ENCODE data around the gene GATAD2B.
"Not testable (repeated sequence)": the region's sequence is repeated elsewhere in the genome, so short reads cannot be mapped to it uniquely, and the experiment has no call there.

The GATAD2B gene

GRCh38 chr1:153783233-153784190 lies 139.3 kb downstream of the GATAD2B start:
- no peaks in the 10 kb centered on the region for H3K9me3 ChIP-seq (ENCODE audit: low read length)
- H3K4me1 ChIP-seq (ENCODE audit: insufficient read depth, low read length) = peaks cover 14% of the 10 kb centered on the region
- peak overlapping the region; percentile 59 for H3K4me3 ChIP-seq (ENCODE audit: low read length)
- peaks cover 4% of the 10 kb centered on the region for H3K36me3 ChIP-seq (ENCODE audit: insufficient read depth, low read length)
- peak overlapping the region; percentile 13 for H2AFZ ChIP-seq (ENCODE audit: low read depth, low read length)
- no peaks in the 10 kb centered on the region for H3K27me3 ChIP-seq (ENCODE audit: insufficient read depth, low read length)

GRCh38 chr1:153782648-153783047 lies 140.1 kb downstream of the GATAD2B start:
- not testable (repeated sequence) for H3K27me3 ChIP-seq (ENCODE audit: insufficient read depth, low read length); H2AFZ ChIP-seq (ENCODE audit: low read depth, low read length); H3K9me3 ChIP-seq (ENCODE audit: low read length)
- H3K4me3 ChIP-seq (ENCODE audit: low read length) = peak overlapping the region; percentile 59
- peaks cover 11% of the 10 kb centered on the region for H3K36me3 ChIP-seq (ENCODE audit: insufficient read depth, low read length)
- peaks cover 14% of the 10 kb centered on the region for H3K4me1 ChIP-seq (ENCODE audit: insufficient read depth, low read length)

GRCh38 chr1:153780551-153780950 lies 142.2 kb downstream of the GATAD2B start:
- H3K4me1 ChIP-seq (ENCODE audit: insufficient read depth, low read length) = peaks cover 13% of the 10 kb centered on the region

DNA sequence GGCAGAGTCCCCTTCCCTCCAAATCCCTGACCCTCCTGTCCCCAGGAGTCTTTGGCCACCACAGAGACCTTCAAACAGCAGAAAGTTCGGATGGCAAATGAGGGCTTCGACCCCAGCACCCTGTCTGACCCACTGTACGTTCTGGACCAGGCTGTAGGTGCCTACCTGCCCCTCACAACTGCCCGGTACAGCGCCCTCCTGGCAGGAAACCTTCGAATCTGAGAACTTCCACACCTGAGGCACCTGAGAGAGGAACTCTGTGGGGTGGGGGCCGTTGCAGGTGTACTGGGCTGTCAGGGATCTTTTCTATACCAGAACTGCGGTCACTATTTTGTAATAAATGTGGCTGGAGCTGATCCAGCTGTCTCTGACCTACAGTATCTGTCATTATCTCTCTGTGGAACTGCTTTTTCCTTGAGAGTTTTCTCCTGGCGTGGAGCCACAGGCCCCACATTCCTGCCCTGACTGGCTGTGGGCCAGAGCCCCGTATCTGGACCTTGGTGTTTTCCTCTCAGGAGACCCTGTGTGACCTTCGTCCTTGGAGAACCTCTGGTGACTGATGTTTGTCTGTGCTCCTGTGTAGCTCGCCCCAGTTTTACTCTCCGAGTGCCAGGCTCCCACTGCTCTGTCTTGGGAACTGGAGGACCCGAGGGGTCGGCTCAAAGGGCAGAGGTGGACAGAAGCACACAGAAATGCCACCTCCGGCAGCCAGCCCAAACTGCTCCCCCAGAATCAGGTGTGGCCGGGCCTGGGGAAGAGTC lies 142.8 kb downstream of the GATAD2B start:
- Histone ChIP-seq H2AFZ (ENCODE audit: low read depth, low read length) (no peak overlapping the region), H3K27me3 (ENCODE audit: insufficient read depth, low read length) (no peaks in the 10 kb centered on the region), H3K4me1 (ENCODE audit: insufficient read depth, low read length) (peaks cover 7% of the 10 kb centered on the region), H3K4me3 (ENCODE audit: low read length) (no peak overlapping the region), H3K9me3 (ENCODE audit: low read length) (no peaks in the 10 kb centered on the region), H3K36me3 (ENCODE audit: insufficient read depth, low read length) (peaks cover 18% of the 10 kb centered on the region)

More at GRCh38 chr1:153780551-153780950, 142.2 kb downstream of the GATAD2B start:
- Histone ChIP-seq H3K9me3 (ENCODE audit: low read length) (no peaks in the 10 kb centered on the region), H3K36me3 (ENCODE audit: insufficient read depth, low read length) (peaks cover 18% of the 10 kb centered on the region), H2AFZ (ENCODE audit: low read depth, low read length) (no peak overlapping the region), H3K4me3 (ENCODE audit: low read length) (no peak overlapping the region), H3K27me3 (ENCODE audit: insufficient read depth, low read length) (no peaks in the 10 kb centered on the region)

DNA sequence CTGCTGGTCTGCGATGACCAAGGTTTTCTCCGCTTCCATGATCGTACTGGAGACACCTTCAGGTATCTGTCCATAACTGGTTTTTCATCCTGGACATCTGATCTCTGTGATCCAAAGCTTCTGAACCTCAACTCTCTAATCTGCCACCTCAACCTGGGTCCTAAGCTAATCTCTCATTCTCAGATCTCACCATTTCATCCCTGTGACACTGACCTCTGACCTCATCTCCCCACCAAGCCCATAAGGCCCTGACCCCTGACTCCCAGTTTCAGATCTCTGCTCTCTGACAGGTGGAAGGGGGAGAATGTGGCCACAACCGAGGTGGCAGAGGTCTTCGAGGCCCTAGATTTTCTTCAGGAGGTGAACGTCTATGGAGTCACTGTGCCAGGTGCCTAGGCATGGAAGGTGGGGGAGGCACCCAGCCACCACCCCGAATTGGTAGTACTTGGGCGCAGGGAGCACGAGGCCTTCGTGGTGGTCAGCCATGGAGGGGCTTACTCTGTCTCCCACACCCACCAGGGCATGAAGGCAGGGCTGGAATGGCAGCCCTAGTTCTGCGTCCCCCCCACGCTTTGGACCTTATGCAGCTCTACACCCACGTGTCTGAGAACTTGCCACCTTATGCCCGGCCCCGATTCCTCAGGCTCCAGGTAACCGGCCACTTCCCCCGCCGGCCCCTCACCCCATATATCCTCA lies 143.8 kb downstream of the GATAD2B start:
- H3K4me1 ChIP-seq (ENCODE audit: insufficient read depth, low read length) = peaks cover 6% of the 10 kb centered on the region
- H3K27me3 ChIP-seq (ENCODE audit: insufficient read depth, low read length) = no peaks in the 10 kb centered on the region
- no peaks in the 10 kb centered on the region for H3K9me3 ChIP-seq (ENCODE audit: low read length)
- H3K36me3 ChIP-seq (ENCODE audit: insufficient read depth, low read length) = peaks cover 24% of the 10 kb centered on the region
- H2AFZ ChIP-seq (ENCODE audit: low read depth, low read length) = no peak overlapping the region
- no peak overlapping the region for H3K4me3 ChIP-seq (ENCODE audit: low read length)

GRCh38 chr1:153778051-153778823 lies 144.5 kb downstream of the GATAD2B start:
- no peak overlapping the region for H3K4me3 ChIP-seq (ENCODE audit: low read length)
- H3K27me3 ChIP-seq (ENCODE audit: insufficient read depth, low read length) = no peaks in the 10 kb centered on the region
- H3K9me3 ChIP-seq (ENCODE audit: low read length) = no peaks in the 10 kb centered on the region
- no peak overlapping the region for H2AFZ ChIP-seq (ENCODE audit: low read depth, low read length)
- peaks cover 31% of the 10 kb centered on the region for H3K36me3 ChIP-seq (ENCODE audit: insufficient read depth, low read length)
- H3K4me1 ChIP-seq (ENCODE audit: insufficient read depth, low read length) = peaks cover 3% of the 10 kb centered on the region

- Histone ChIP-seq H3K4me3 (ENCODE audit: low read length) (no peak overlapping the region), H3K27me3 (ENCODE audit: insufficient read depth, low read length) (no peaks in the 10 kb centered on the region), H3K9me3 (ENCODE audit: low read length) (no peaks in the 10 kb centered on the region), H3K4me1 (ENCODE audit: insufficient read depth, low read length) (no peaks in the 10 kb centered on the region), H2AFZ (ENCODE audit: low read depth, low read length) (no peak overlapping the region), H3K36me3 (ENCODE audit: insufficient read depth, low read length) (peaks cover 37% of the 10 kb centered on the region)
These were observed 145.1 kb downstream of the GATAD2B start for GRCh38 chr1:153777648-153778047.

- Histone ChIP-seq H3K4me1 (ENCODE audit: insufficient read depth, low read length) (no peaks in the 10 kb centered on the region), H3K4me3 (ENCODE audit: low read length) (no peak overlapping the region), H3K27me3 (ENCODE audit: insufficient read depth, low read length) (no peaks in the 10 kb centered on the region), H3K36me3 (ENCODE audit: insufficient read depth, low read length) (peaks cover 44% of the 10 kb centered on the region), H3K9me3 (ENCODE audit: low read length) (no peaks in the 10 kb centered on the region), H2AFZ (ENCODE audit: low read depth, low read length) (no peak overlapping the region)
These were observed 145.9 kb downstream of the GATAD2B start for GRCh38 chr1:153776845-153777370.

- Histone ChIP-seq H3K27me3 (ENCODE audit: insufficient read depth, low read length) (no peaks in the 10 kb centered on the region), H3K4me3 (ENCODE audit: low read length) (no peak overlapping the region), H3K9me3 (ENCODE audit: low read length) (no peaks in the 10 kb centered on the region), H3K36me3 (ENCODE audit: insufficient read depth, low read length) (peaks cover 47% of the 10 kb centered on the region), H3K4me1 (ENCODE audit: insufficient read depth, low read length) (no peaks in the 10 kb centered on the region), H2AFZ (ENCODE audit: low read depth, low read length) (no peak overlapping the region)
These were observed 146.4 kb downstream of the GATAD2B start for GRCh38 chr1:153776352-153776751.

- Histone ChIP-seq H2AFZ (ENCODE audit: low read depth, low read length) (no peak overlapping the region), H3K4me3 (ENCODE audit: low read length) (no peak overlapping the region), H3K4me1 (ENCODE audit: insufficient read depth, low read length) (no peaks in the 10 kb centered on the region), H3K9me3 (ENCODE audit: low read length) (no peaks in the 10 kb centered on the region), H3K36me3 (ENCODE audit: insufficient read depth, low read length) (peaks cover 50% of the 10 kb centered on the region), H3K27me3 (ENCODE audit: insufficient read depth, low read length) (no peaks in the 10 kb centered on the region)
These were observed 147.1 kb downstream of the GATAD2B start for GRCh38 chr1:153775458-153776327.

GRCh38 chr1:153774780-153775457 lies 147.9 kb downstream of the GATAD2B start, which contains the start of gene SLC27A3:
SLC27A3 (plus strand) TSS chr1:153775407; CDS start chr1:153775498, 91 bp downstream.
- Histone ChIP-seq H3K9me3 (ENCODE audit: low read length) (no peaks in the 10 kb centered on the region), H3K27me3 (ENCODE audit: insufficient read depth, low read length) (no peaks in the 10 kb centered on the region), H3K36me3 (ENCODE audit: insufficient read depth, low read length) (peaks cover 55% of the 10 kb centered on the region)

More at GRCh38 chr1:153774780-153775457, 147.9 kb downstream of the GATAD2B start, which contains the start of gene SLC27A3:
- Histone ChIP-seq H3K4me1 (ENCODE audit: insufficient read depth, low read length) (no peaks in the 10 kb centered on the region), H2AFZ (ENCODE audit: low read depth, low read length) (no peak within 1 kb of the TSS), H3K4me3 (ENCODE audit: low read length) (no peak within 1 kb of the TSS)
